Effector memory CD8-positive, alpha-beta T cell (primary cell): Measurements from ENCODE around the gene ADCYAP1.

Source experiments
- ATAC-seq: fragments of 150-1000 bp; cut with Tn5 transposase; replicated peaks from 2 replicates; pipeline ENCODE4 v1.10.0; 2021; ENCODE audit warnings: mild to moderate bottlenecking, moderate library complexity
- DNase-seq, 3 experiments: peaks; one replicate each; pipeline ENCODE4 v3.0.0; 2021
- H3K27ac Mint-ChIP-seq, 2 donors: one replicate each; pipeline ENCODE4 v1.8.0; 2022; ENCODE audit warnings: mild to moderate bottlenecking in 2 of 2, mixed read lengths in 2 of 2, moderate library complexity in 2 of 2
- H3K27me3 Mint-ChIP-seq, 2 donors: one replicate each; pipeline ENCODE4 v1.8.0; 2022; ENCODE audit warnings: mixed read lengths in 2 of 2
- H3K36me3 Mint-ChIP-seq: one replicate; pipeline ENCODE4 v1.8.0; 2022; ENCODE audit warnings: mild to moderate bottlenecking, moderate library complexity, mixed read lengths; ENCODE audit not compliant: insufficient read depth
- H3K4me1 Mint-ChIP-seq, 2 donors: one replicate each; pipeline ENCODE4 v1.8.0; 2022; ENCODE audit warnings: low read depth in 2 of 2, mixed read lengths in 2 of 2
- H3K4me3 Mint-ChIP-seq, 2 donors: one replicate each; pipeline ENCODE4 v1.8.0; 2022; ENCODE audit warnings: mild to moderate bottlenecking in 2 of 2, mixed read lengths in 2 of 2, moderate library complexity in 2 of 2
- H3K9me3 Mint-ChIP-seq, 2 donors: one replicate each; pipeline ENCODE4 v1.8.0; 2022; ENCODE audit warnings: mixed read lengths in 2 of 2

The ADCYAP1 gene

GRCh38 chr18:905307-905947 lies 756 bp downstream of the ADCYAP1 start:
- Mint-ChIP-seq H3K36me3 (peaks cover 2% of the 10 kb centered on the region), H3K4me3 (peak overlapping the region; percentile 55 to 79), H3K9me3 (peaks cover 0 to 11% of the 10 kb centered on the region in 2 donors), H3K4me1 (peaks cover 6 to 16% of the 10 kb centered on the region in 2 donors), H3K27ac (no peak overlapping the region), H3K27me3 (peaks cover 67 to 87% of the 10 kb centered on the region in 2 donors)
- no peak for ATAC-seq
- DNase-seq, result no peak

DNA sequence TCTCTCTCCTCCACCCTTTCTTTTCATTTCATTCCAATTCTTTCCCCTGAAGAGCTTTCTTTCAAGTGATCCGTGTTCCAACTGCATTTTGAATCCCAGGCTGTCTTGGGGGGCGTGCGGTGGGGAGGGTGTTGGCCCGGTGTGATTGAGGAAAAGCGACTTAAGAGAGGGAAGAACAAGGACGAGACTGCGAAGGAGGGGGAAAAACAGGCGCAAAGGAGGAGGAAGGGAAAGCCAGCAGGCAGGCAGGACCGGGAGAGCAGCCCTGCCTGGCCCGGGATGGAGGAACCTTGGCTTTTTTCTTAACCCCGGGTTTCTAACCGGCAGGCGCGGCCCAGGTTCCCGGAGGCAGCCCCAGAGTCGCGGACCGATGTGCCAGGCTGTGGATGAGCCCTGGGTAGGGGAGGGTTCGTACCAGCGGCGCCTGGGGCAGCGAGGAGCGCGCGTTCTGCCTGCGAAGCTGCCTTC lies 1.3 kb downstream of the ADCYAP1 start:
- ATAC-seq (no peak), DNase-seq (no peak)
- peaks cover 0 to 11% of the 10 kb centered on the region in 2 donors for H3K9me3 Mint-ChIP-seq
- peak overlapping the region; percentile 55 to 79 for H3K4me3 Mint-ChIP-seq
- peaks cover 2% of the 10 kb centered on the region for H3K36me3 Mint-ChIP-seq
- peaks cover 6 to 16% of the 10 kb centered on the region in 2 donors for H3K4me1 Mint-ChIP-seq
- no peak overlapping the region for H3K27ac Mint-ChIP-seq
- peaks cover 71 to 89% of the 10 kb centered on the region in 2 donors for H3K27me3 Mint-ChIP-seq

DNA sequence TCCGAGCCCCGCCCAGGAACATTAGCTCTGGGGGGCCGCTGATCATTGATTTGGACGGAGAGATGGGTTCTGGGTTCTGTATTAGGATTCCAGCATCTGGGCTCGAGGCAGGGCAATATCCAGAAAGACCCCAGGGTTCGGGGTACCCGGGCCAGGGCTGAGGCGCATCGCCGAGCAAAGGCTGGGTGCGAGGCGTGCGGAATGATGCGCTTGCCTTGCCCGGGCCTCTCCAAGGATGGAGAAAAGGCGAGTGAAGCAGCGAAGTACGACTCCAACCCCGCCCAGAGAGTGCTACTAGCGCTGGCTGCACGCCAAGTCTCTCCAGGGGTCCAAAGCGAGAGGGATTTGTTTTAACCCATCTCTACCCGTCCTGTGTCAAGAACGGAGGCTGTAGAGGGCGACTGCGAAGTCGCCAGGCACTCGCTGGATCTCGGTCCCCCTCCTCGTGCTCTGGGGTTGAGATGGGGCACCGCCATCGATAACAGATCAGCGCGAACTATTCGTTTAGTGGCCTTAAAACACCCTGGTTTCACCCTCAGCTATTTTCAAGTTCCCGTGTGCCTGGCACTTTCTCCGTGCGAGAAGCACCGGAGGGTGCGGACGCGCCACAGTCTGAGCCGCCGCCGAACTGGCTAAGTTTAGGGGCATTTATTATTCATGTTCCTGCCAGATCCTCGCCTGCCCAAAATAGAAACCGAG lies 1.9 kb downstream of the ADCYAP1 start:
- no peak for DNase-seq
- H3K4me1 Mint-ChIP-seq, result peaks cover 6 to 16% of the 10 kb centered on the region in 2 donors
- H3K36me3 Mint-ChIP-seq, result peaks cover 2% of the 10 kb centered on the region
- no peak for ATAC-seq
- H3K27ac Mint-ChIP-seq, result no peak overlapping the region
- peaks cover 71 to 89% of the 10 kb centered on the region in 2 donors for H3K27me3 Mint-ChIP-seq
- H3K9me3 Mint-ChIP-seq, result peaks cover 0 to 11% of the 10 kb centered on the region in 2 donors
- peak overlapping the region; percentile 44 to 79 for H3K4me3 Mint-ChIP-seq

GRCh38 chr18:907115-907884 lies 2.6 kb downstream of the ADCYAP1 start:
- DNase-seq, result no peak
- Mint-ChIP-seq H3K27me3 (peaks cover 71 to 85% of the 10 kb centered on the region in 2 donors), H3K4me1 (peaks cover 6 to 16% of the 10 kb centered on the region in 2 donors), H3K4me3 (peak overlapping the region; percentile 59 to 79), H3K36me3 (peaks cover 2% of the 10 kb centered on the region), H3K9me3 (peaks cover 0 to 11% of the 10 kb centered on the region in 2 donors), H3K27ac (no peak overlapping the region)
- ATAC-seq, result peak; percentile 39

GRCh38 chr18:907885-908757 lies 3.5 kb downstream of the ADCYAP1 start:
- peaks cover 2% of the 10 kb centered on the region for H3K36me3 Mint-ChIP-seq

DNA sequence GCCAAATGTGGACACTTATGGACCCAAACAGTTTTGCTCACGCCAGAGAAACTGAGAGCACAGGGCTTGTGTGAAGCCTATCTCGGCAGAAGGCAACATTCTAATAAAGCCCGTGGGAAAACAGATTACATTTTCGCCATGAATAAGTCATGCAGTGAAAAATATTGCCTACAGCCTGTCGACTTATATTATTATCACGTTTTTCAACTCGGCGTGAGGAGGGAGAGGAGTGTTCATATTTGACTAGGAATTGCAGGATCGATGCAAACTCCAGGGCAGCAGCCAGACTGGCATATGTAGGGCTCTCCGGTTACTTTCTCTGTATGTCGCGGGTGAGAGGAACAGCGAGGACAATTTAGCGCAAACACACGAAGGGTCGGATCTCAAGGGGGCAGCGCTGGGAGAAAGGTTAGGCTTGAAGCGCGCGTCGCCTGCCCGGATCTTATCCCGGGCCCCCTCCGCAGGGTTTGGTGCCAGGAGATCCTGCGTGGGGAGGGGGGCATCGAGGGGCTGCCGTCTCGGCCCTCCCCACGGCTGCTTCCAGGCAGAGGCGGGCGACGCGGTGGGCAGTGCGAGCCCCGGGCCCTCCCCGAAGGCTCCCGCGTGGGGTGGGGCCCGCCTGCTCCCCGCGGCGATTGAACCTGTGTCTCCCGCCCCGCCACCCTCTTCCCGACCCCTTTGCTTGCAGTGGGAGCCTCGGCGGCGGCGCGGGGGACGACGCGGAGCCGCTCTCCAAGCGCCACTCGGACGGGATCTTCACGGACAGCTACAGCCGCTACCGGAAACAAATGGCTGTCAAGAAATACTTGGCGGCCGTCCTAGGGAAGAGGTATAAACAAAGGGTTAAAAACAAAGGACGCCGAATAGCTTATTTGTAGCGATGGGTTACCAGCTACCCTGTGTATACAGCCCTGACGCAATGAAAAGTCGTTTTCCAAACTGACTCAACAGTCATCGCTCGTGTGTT lies 4.4 kb downstream of the ADCYAP1 start:
- no peak for DNase-seq
- Mint-ChIP-seq H3K27me3 (peaks cover 67 to 68% of the 10 kb centered on the region in 2 donors), H3K4me1 (peaks cover 6 to 16% of the 10 kb centered on the region in 2 donors), H3K4me3 (peak overlapping the region; percentile 59 to 79), H3K27ac (no peak overlapping the region), H3K9me3 (peaks cover 0 to 9% of the 10 kb centered on the region in 2 donors), H3K36me3 (peaks cover 2% of the 10 kb centered on the region)
- no peak for ATAC-seq

More at GRCh38 chr18:907885-908757, 3.5 kb downstream of the ADCYAP1 start:
- H3K4me1 Mint-ChIP-seq, result peaks cover 6 to 16% of the 10 kb centered on the region in 2 donors
- H3K27me3 Mint-ChIP-seq, result peaks cover 68 to 77% of the 10 kb centered on the region in 2 donors
- peak overlapping the region; percentile 59 to 79 for H3K4me3 Mint-ChIP-seq
- H3K9me3 Mint-ChIP-seq, result peaks cover 0 to 11% of the 10 kb centered on the region in 2 donors
- H3K27ac Mint-ChIP-seq, result no peak overlapping the region
- no peak for DNase-seq
- no peak for ATAC-seq

DNA sequence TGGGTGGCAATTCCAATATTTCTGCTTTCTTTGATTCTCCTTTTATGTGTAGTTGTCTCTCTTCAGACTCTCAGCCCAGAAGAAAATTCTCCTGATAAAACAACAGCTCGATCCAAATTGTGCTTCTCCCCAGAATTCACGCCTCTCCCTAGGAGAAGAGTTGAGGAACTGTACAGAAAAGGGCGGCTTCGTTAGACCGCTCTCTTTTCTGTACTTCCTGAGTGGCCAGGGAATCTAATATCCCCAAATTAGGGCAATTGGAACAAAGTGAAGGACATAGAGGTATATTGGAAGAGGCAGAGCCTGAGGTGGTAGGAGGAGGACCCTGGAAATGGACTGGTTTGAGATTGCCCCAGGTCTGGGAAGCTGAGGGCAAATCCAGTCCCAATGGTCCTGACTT lies 5.6 kb downstream of the ADCYAP1 start:
- H3K27me3 Mint-ChIP-seq, result peaks cover 61 to 62% of the 10 kb centered on the region in 2 donors
- H3K4me3 Mint-ChIP-seq, result no peak overlapping the region
- DNase-seq, result no peak
- peaks cover 2% of the 10 kb centered on the region for H3K36me3 Mint-ChIP-seq
- ATAC-seq, result no peak
- H3K9me3 Mint-ChIP-seq, result no peaks in the 10 kb centered on the region
- H3K27ac Mint-ChIP-seq, result no peak overlapping the region
- peaks cover 6 to 13% of the 10 kb centered on the region in 2 donors for H3K4me1 Mint-ChIP-seq

DNA sequence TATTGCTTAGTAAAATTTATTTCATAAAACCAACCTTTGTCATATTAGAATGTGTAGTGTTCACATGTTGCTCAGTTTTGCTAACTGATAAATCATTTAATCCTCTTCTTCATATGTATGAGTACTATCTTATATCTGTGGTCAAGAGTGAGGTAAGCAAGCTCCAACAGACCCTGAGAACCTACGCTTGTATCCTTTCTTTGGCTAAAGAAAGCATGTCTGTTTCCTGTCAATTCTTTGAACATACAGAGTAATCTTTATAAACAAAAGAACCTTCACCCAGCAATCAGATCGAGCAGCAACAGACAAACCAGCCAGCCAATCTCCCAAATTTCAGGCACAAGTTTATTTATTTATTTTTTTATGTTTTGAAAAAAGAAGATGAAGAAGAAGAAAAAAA lies 6.4 kb downstream of the ADCYAP1 start:
- Mint-ChIP-seq H3K4me1 (peaks cover 3 to 10% of the 10 kb centered on the region in 2 donors), H3K36me3 (peaks cover 2% of the 10 kb centered on the region), H3K4me3 (no peak overlapping the region), H3K27me3 (peaks cover 58 to 62% of the 10 kb centered on the region in 2 donors), H3K9me3 (no peaks in the 10 kb centered on the region), H3K27ac (no peak overlapping the region)
- no peak for DNase-seq
- ATAC-seq, result no peak

GRCh38 chr18:911486-911885 lies 6.8 kb downstream of the ADCYAP1 start:
- ATAC-seq (no peak), DNase-seq (no peak)
- Mint-ChIP-seq H3K27me3 (peaks cover 55 to 58% of the 10 kb centered on the region in 2 donors), H3K4me1 (peaks cover 3 to 8% of the 10 kb centered on the region in 2 donors), H3K27ac (no peak overlapping the region), H3K9me3 (no peaks in the 10 kb centered on the region), H3K4me3 (no peak overlapping the region), H3K36me3 (no peaks in the 10 kb centered on the region)

DNA sequence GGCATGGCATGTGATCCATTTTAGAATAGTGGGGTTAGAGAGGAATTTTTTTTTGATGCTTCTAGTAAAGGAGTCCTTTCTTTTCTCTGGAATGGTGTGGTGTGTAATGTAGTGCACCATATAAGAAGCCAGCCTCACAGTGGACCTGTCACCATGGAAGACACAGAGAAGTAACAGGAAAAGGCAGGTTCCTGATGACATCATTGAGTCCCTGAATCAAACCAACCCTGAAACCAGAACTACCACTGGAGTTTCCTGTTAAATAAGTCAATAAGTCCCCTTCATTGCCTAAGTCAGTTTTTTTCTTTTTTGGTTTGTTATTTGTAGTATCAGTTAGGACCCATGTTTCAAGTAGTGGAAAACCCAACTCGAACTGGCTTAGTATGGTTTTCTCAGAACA lies 11.9 kb downstream of the ADCYAP1 start:
- Mint-ChIP-seq H3K36me3 (no peaks in the 10 kb centered on the region), H3K27ac (no peak overlapping the region), H3K4me3 (no peak overlapping the region), H3K9me3 (no peaks in the 10 kb centered on the region), H3K27me3 (peaks cover 49 to 56% of the 10 kb centered on the region in 2 donors), H3K4me1 (no peaks in the 10 kb centered on the region)
- ATAC-seq (no peak), DNase-seq (no peak)

GRCh38 chr18:919078-919477 lies 14.4 kb downstream of the ADCYAP1 start:
- ATAC-seq, result no peak
- H3K27me3 Mint-ChIP-seq, result peaks cover 45 to 70% of the 10 kb centered on the region in 2 donors

More at GRCh38 chr18:919078-919477, 14.4 kb downstream of the ADCYAP1 start:
- DNase-seq, result no peak
- Mint-ChIP-seq H3K9me3 (peaks cover 0 to 3% of the 10 kb centered on the region in 2 donors), H3K4me1 (no peaks in the 10 kb centered on the region), H3K4me3 (no peak overlapping the region), H3K36me3 (peaks cover under 1% of the 10 kb centered on the region), H3K27ac (no peak overlapping the region)
